ENCODE measurements around the gene C6orf58.
A peak's percentile ranks its signal among the peaks of the same experiment; 100 is the strongest.
"Not testable (repeated sequence)": the region's sequence is repeated elsewhere in the genome, so short reads cannot be mapped to it uniquely, and the experiment has no call there.

Gene C6orf58

DNA sequence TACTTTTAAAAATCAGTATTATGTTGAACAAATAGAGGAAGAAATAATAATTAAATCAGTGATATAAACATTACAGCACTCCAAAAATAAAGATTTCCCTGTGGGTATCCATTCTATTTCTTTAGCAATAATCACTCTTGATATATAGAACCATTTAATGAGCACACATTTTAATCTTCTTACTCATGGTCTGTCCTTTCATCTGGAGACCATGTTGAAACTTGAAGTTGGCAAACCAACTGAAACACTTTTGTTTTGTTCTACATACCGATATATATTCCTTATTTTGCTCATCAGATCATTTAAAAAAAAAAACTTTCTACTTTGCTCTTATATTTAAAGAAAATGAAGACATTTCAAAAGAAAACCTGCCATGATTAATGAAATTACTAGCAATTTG is 13.4 kb downstream of the C6orf58 start:
- DNase-seq (ENCODE audit: low read depth, low spot score) = no peak

- DNase-seq (ENCODE audit: low read depth, low spot score) = no peak
Observed at GRCh38 chr6:127592964-127593363, 16.0 kb downstream of the C6orf58 start.

- not testable (repeated sequence) for DNase-seq (ENCODE audit: low read depth, low spot score)
Observed at GRCh38 chr6:127593456-127593855, 16.5 kb downstream of the C6orf58 start.

DNA sequence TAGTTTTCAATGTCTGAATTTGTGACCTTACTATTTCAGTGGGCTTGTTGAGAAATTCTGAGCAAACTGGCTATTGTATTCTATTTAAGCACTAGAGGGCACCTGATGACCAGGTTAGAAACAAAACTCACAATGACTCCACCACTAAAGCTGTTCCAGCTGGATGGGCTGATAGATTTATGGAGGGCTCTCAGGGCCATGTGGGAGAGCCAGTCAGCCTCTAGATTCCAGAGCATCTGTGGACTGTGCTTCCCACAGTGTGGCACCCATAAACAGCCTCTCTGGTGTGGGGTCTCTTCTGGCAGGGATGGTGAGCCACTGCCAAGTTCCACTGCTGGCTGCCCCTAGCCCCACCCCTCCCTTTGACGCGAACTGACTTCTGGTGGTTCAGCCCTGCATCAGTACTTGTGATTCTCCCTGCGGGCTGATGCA is 29.2 kb downstream of the C6orf58 start:
- DNase-seq (ENCODE audit: low read depth, low spot score) = peak; percentile 15

DNA sequence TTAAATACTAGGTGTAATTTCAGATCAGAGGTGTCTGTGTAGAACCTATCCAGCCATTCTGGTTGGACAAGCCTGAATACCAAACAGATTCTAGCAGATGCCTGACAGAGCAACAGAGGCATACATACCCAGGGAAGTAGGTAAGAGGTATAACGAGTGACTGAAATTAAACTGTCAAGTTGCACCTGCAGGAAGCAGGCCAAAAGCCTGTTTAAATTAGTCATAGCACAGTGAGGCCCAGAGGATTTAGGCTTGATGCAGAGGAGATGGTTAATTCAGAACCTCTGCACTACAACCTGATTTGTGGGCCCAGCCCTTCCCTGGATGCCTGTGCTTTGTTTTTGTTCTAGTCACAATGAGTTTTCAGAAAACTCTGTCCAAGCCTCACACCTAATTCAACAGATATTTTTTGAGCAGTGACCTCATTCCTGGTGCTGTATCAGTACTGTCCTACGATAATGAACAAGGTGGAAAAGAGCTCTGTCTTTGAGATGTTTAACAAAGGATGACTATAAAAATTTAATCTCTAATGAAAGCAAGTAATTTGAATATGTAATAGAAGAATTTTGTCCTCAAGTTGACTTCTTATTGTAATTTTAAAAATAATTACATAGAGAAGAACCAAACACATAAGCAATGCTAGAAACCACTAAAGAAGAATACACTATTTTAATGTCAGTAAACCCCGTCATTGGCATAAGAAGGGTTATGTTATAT is 31.7 kb downstream of the C6orf58 start:
- DNase-seq (ENCODE audit: low read depth, low spot score) = no peak

DNA sequence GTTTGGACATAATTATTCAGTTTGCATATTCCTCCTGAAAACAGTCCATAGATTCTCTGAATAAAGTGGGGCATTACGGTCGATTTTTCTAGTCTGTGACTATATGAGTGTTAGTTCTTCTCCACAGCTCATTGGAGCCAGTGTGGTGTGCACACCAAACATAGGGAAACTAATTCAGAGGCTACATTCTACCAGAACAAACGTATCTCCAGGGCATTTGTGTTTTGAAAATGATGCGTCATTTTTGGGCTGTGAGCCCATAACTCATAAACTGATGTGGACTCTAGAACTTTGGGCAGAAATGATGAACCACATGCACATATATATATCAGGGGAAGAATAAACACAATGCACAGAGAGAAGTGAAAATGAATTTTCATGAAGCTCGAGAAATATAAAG is 41.8 kb downstream of the C6orf58 start:
- DNase-seq (ENCODE audit: low read depth, low spot score) = no peak

DNA sequence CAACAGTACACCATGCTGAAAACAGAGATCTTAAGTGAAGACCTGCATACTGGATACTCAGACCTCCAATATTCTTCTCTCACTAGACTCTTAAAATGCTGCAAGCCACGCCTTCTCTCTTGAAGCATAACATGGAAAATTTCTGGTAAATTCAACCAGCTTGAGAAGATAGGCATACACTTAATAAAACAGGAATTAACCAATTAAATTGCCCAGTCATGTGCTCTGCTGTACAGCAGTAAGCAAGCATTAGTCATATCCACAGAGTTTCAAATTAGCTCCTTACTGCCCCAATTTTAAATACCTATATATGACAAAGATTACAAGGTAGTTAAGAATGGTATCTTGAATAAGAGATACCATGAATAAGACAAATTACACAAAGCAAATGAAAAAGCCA is 53.8 kb downstream of the C6orf58 start:
- DNase-seq (ENCODE audit: low read depth, low spot score) = no peak

DNA sequence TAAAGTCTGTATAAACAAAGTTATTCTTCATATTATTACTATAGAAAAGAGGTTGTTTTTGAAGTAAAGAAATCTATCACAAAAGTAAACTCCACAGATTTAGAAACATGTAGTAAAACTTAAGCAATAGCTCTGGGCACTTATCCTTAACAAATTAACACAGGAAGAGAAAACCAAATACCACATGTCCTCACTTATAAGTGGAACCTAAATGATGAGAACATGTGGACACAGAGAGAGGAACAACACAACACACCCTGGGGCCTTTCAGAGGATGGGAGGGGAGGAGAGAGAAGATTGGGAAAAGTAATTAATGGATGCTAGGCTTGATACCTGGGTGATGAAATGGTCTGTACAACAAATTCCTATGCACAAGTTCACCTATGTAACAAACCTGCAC is 57.2 kb downstream of the C6orf58 start:
- DNase-seq (ENCODE audit: low read depth, low spot score) = no peak

DNA sequence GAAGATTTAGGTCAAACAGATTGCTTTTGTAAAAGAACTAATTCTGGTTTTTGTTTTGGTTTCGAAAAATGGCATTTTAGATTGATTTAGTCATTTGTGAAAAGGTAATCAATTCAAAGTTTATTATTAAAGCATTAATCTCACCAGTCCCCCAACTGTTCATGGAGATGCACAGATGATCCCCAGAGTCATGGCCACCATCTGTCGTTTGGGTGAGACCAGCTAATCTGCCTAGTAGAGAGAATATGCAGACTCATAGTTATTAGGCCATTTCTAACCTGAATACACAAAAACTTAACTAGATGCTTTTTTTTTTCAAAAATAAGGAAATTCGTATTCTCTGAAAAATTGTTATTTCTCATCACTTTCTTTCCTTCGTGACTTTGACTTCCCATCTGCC is 58.1 kb downstream of the C6orf58 start:
- no peak for DNase-seq (ENCODE audit: low read depth, low spot score)

GRCh38 chr6:127637830-127638409 is 60.9 kb downstream of the C6orf58 start:
- no peak for DNase-seq (ENCODE audit: low read depth, low spot score)
